Panc1 (cell line): Measurements from ENCODE around the gene FCN2. TPM values are rescaled to one million over a fixed set of nuclear protein-coding genes. Genes with fewer than 3 reads are reported as not detected.

Experiments
- ATAC-seq: fragments of 200-7000 bp; cut with Tn5 transposase; 2 replicates; pipeline ENCODE4 v1.9.1; 2020; ENCODE audit warnings: mild to moderate bottlenecking, moderate library complexity
- BruUV-seq: library from RNA; stranded (reverse); fragments of 400-500 nt; replicated peaks from 2 replicates; lab custom pipeline; 2021; lab: Mats Ljungman, UMichigan
- CTCF ChIA-PET: fragments of 300-600 bp; sonication (Branson Sonifier 250); formaldehyde crosslinking; loops from one replicate; lab custom pipeline; 2022; ENCODE audit warnings: antibody characterized with exemption; lab: Charles Lee
- POLR2A ChIA-PET: fragments of 300-600 bp; sonication (Branson Sonifier 250); formaldehyde crosslinking; loops from one replicate; lab custom pipeline; 2022; ENCODE audit warnings: antibody characterized with exemption; lab: Charles Lee
- DNase-seq: peaks from one replicate; pipeline ENCODE4 v3.0.0-alpha.2; 2010; ENCODE audit warnings: low read depth, low spot score
- H3K27ac ChIP-seq: 2 replicates; pipeline ENCODE4 v1.5.1; 2011; ENCODE audit warnings: mild to moderate bottlenecking, low read length, inconsistent platforms
- H3K27me3 ChIP-seq: fragments of 200-500 bp; sonication (Bioruptor generic); 2 replicates; pipeline ENCODE4 v1.6.0; 2014; ENCODE audit warnings: low read length, inconsistent platforms; ENCODE audit not compliant: control insufficient read depth, insufficient read depth
- H3K36me3 ChIP-seq: fragments of 200-500 bp; sonication (Bioruptor generic); 2 replicates; pipeline ENCODE4 v1.5.1; 2014; ENCODE audit warnings: inconsistent platforms, mild to moderate bottlenecking, low read length, moderate library complexity; ENCODE audit not compliant: control insufficient read depth, insufficient read depth
- H3K4me1 ChIP-seq: 2 replicates; pipeline ENCODE4 v1.5.1; 2011; ENCODE audit warnings: inconsistent platforms, mild to moderate bottlenecking, low read length, moderate library complexity; ENCODE audit not compliant: control insufficient read depth, insufficient read depth
- H3K4me3 ChIP-seq, 2 experiments: 2 replicates each; pipeline ENCODE4 v1.5.1; 2011 to 2012; ENCODE audit warnings: low read depth in 2 of 2, low read length in 2 of 2, mild to moderate bottlenecking in 2 of 2, inconsistent platforms in 1 of 2, moderate library complexity in 1 of 2
- H3K9me3 ChIP-seq: fragments of 200-500 bp; sonication (Bioruptor generic); 2 replicates; pipeline ENCODE4 v1.5.1; 2014; ENCODE audit warnings: low read depth, mild to moderate bottlenecking, inconsistent platforms, low read length, moderate library complexity; ENCODE audit not compliant: control insufficient read depth, insufficient read depth
- POLR2AphosphoS5 ChIP-seq: IDR thresholded peaks from 2 replicates; pipeline ENCODE4 v1.6.1; 2012; ENCODE audit warnings: mild to moderate bottlenecking, low read depth, low read length, moderate library complexity
- SIN3A ChIP-seq: IDR thresholded peaks from 2 replicates; pipeline ENCODE4 v1.6.1; 2012; ENCODE audit warnings: low read depth, mild to moderate bottlenecking, low read length, moderate library complexity, borderline replicate concordance; ENCODE audit not compliant: insufficient read depth
- TCF7L2 ChIP-seq: IDR thresholded peaks from 2 replicates; pipeline ENCODE4 v1.6.1; 2011; ENCODE audit warnings: mild to moderate bottlenecking, low read depth, low read length, inconsistent platforms
- in situ Hi-C: cut with HindIII; loops from 2 replicates; pipeline ENCODE4 v1.10.0; 2016; ENCODE audit warnings: low sequenced_read_pairs, low pct_unique_long_range_greater_than_20kb
- intact Hi-C: fragments of 100-400 bp; cut with micrococcal nuclease; formaldehyde crosslinking; loops from one replicate; pipeline ENCODE4 v1.10.0; 2022; ENCODE audit not compliant: unreplicated experiment
- total RNA-seq: library from RNA; stranded (reverse); gene quantifications from one replicate; pipeline ENCODE4 v1.2.1, GENCODE V29; 2021; ENCODE audit not compliant: unreplicated experiment
- TF ChIP-seq, protein P1 (sequence below), 2 experiments: IDR thresholded peaks; 2 replicates each; pipeline ENCODE4 v1.6.1; 2011 to 2012; ENCODE audit warnings: low read depth in 2 of 2, control low read depth in 1 of 2, low read length in 1 of 2, mild to moderate bottlenecking in 1 of 2, moderate library complexity in 1 of 2; ENCODE audit not compliant: insufficient read depth in 1 of 2
- TF ChIP-seq, protein P2 (sequence below): fragments of 450-650 bp; IDR thresholded peaks from 2 replicates; pipeline ENCODE4 v1.5.1; 2017; ENCODE audit warnings: mild to moderate bottlenecking

Gene FCN2
- total RNA-seq, 1 experiment from 2014 or later: not detected

DNA sequence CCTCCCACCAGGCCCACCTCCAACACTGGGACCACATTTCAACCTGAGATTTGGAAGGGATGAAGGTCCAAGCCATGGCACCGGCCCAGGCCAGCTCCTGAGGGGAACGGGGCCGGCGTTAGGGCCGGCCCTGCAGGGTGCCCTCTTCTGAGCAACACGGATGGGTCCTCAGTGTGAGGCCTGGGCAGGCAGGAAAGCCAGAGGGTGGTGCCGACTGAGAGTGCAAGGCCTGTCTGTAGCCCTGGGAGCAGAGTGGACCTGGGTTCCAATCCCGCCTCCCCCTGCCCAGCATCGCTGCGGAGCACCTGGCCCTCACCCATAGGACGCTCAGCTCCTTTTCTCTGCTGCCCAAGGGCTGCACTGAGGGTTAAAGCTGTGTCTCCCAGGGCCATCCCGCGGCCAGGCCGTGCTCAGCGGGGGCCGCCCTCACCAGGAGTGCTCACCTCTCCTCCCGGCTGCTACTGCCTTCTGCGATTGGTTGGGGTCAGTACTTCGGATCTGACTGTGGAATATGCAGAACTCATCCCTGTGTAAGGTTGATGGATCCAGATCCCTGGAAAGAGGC is 44.1 kb upstream of the FCN2 start:
- ChIA-PET CTCF (no interaction called here), POLR2A (no interaction called here)
- DNase-seq (no peak), ATAC-seq (no peak)
- Histone ChIP-seq H3K9me3 (no peaks in the 10 kb centered on the region), H3K4me3 (no peak overlapping the region), H3K27ac (no peak overlapping the region), H3K36me3 (no peaks in the 10 kb centered on the region), H3K4me1 (no peaks in the 10 kb centered on the region), H3K27me3 (no peaks in the 10 kb centered on the region)
- in situ Hi-C loops (no loop called here), intact Hi-C loops (no loop called here)
- TF ChIP-seq, protein P1, sequence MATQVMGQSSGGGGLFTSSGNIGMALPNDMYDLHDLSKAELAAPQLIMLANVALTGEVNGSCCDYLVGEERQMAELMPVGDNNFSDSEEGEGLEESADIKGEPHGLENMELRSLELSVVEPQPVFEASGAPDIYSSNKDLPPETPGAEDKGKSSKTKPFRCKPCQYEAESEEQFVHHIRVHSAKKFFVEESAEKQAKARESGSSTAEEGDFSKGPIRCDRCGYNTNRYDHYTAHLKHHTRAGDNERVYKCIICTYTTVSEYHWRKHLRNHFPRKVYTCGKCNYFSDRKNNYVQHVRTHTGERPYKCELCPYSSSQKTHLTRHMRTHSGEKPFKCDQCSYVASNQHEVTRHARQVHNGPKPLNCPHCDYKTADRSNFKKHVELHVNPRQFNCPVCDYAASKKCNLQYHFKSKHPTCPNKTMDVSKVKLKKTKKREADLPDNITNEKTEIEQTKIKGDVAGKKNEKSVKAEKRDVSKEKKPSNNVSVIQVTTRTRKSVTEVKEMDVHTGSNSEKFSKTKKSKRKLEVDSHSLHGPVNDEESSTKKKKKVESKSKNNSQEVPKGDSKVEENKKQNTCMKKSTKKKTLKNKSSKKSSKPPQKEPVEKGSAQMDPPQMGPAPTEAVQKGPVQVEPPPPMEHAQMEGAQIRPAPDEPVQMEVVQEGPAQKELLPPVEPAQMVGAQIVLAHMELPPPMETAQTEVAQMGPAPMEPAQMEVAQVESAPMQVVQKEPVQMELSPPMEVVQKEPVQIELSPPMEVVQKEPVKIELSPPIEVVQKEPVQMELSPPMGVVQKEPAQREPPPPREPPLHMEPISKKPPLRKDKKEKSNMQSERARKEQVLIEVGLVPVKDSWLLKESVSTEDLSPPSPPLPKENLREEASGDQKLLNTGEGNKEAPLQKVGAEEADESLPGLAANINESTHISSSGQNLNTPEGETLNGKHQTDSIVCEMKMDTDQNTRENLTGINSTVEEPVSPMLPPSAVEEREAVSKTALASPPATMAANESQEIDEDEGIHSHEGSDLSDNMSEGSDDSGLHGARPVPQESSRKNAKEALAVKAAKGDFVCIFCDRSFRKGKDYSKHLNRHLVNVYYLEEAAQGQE (IDR thresholded peaks at IDR 0.05; ENCODE audit: insufficient read depth in 1 of 2, low read depth in 2 of 2, low read length in 1 of 2): no peak
- TF ChIP-seq POLR2AphosphoS5 (no peak), SIN3A (no peak), TCF7L2 (no peak)
- TF ChIP-seq, protein P2, sequence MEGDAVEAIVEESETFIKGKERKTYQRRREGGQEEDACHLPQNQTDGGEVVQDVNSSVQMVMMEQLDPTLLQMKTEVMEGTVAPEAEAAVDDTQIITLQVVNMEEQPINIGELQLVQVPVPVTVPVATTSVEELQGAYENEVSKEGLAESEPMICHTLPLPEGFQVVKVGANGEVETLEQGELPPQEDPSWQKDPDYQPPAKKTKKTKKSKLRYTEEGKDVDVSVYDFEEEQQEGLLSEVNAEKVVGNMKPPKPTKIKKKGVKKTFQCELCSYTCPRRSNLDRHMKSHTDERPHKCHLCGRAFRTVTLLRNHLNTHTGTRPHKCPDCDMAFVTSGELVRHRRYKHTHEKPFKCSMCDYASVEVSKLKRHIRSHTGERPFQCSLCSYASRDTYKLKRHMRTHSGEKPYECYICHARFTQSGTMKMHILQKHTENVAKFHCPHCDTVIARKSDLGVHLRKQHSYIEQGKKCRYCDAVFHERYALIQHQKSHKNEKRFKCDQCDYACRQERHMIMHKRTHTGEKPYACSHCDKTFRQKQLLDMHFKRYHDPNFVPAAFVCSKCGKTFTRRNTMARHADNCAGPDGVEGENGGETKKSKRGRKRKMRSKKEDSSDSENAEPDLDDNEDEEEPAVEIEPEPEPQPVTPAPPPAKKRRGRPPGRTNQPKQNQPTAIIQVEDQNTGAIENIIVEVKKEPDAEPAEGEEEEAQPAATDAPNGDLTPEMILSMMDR: no peak
- no TSS peak for BruUV-seq

DNA sequence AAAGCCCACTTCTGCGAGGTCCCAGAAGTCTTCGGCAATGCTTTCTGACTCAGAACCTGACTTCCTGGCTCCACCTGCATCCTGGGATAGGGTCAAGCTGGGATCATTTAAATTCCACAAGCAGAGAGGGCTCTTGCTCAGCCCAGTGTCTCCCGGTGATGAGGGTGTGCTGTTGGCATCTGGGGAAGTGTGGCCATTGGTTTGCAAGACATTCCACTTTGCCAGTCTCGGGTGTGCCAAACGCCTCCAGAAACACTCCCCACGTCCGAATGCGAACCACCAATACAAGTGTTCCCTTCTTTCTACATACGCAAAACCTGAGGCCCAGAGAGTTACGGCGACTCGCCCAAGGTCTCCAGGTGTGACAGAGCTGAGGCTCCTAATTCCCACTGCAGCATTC is 43.1 kb upstream of the FCN2 start:
- POLR2A ChIA-PET: no interaction called here
- in situ Hi-C loops: no loop called here
- no TSS peak for BruUV-seq
- no peak for DNase-seq
- no peak overlapping the region for H3K27ac ChIP-seq
- no peaks in the 10 kb centered on the region for H3K4me1 ChIP-seq
- CTCF ChIA-PET: no interaction called here
- TF ChIP-seq SIN3A (no peak), POLR2AphosphoS5 (no peak), TCF7L2 (no peak)
- TF ChIP-seq, protein P2: no peak
- TF ChIP-seq, protein P1 (IDR thresholded peaks at IDR 0.05; ENCODE audit: insufficient read depth in 1 of 2, low read depth in 2 of 2, low read length in 1 of 2): no peak
- H3K27me3 ChIP-seq: no peaks in the 10 kb centered on the region
- ATAC-seq: no peak
- intact Hi-C loops: no loop called here
- H3K36me3 ChIP-seq: no peaks in the 10 kb centered on the region
- H3K4me3 ChIP-seq: no peak overlapping the region
- no peaks in the 10 kb centered on the region for H3K9me3 ChIP-seq
